ENCODE results near the gene TENT5C. TPM values are rescaled to one million over a fixed set of nuclear protein-coding genes. Genes with fewer than 3 reads are reported as not detected.
A peak's percentile ranks its signal among the peaks of the same experiment; 100 is the strongest.

TENT5C gene
- total and polyA plus RNA-seq, 9 of the 15 experiments (the other 6 are each of a cell fraction or from before 2014, with no cell fraction given), result 1.8 to 7.7 (median 4.0) TPM

GRCh38 chr1:117605774-117606648 lies at the start of gene TENT5C (continued):
- TF ChIP-seq E2F8 (IDR thresholded peaks at IDR 0.05; ENCODE audit: low read depth, partially characterized antibody), result no peak
- TF ChIP-seq ZNF212 (CRISPR knock-in tag; IDR thresholded peaks at IDR 0.05), result no peak
- TF ChIP-seq SUPT5H (IDR thresholded peaks at IDR 0.05), result peak; percentile 95
- no peak for TF ChIP-seq ZNF584 (CRISPR knock-in tag; IDR thresholded peaks at IDR 0.05; ENCODE audit: low read depth)
- TF ChIP-seq DNMT1 (IDR thresholded peaks at IDR 0.05), result no peak
- no peak for TF ChIP-seq FOXM1 (IDR thresholded peaks at IDR 0.05; ENCODE audit: low read depth)
- TF ChIP-seq FOXM1 (CRISPR knock-in tag; IDR thresholded peaks at IDR 0.05; ENCODE audit: low read depth), result peak; percentile 84; the same call in 1 of the 2 replicates
- TF ChIP-seq PYGO2 (tag; IDR thresholded peaks at IDR 0.05), result no peak
- TF ChIP-seq, protein P1, sequence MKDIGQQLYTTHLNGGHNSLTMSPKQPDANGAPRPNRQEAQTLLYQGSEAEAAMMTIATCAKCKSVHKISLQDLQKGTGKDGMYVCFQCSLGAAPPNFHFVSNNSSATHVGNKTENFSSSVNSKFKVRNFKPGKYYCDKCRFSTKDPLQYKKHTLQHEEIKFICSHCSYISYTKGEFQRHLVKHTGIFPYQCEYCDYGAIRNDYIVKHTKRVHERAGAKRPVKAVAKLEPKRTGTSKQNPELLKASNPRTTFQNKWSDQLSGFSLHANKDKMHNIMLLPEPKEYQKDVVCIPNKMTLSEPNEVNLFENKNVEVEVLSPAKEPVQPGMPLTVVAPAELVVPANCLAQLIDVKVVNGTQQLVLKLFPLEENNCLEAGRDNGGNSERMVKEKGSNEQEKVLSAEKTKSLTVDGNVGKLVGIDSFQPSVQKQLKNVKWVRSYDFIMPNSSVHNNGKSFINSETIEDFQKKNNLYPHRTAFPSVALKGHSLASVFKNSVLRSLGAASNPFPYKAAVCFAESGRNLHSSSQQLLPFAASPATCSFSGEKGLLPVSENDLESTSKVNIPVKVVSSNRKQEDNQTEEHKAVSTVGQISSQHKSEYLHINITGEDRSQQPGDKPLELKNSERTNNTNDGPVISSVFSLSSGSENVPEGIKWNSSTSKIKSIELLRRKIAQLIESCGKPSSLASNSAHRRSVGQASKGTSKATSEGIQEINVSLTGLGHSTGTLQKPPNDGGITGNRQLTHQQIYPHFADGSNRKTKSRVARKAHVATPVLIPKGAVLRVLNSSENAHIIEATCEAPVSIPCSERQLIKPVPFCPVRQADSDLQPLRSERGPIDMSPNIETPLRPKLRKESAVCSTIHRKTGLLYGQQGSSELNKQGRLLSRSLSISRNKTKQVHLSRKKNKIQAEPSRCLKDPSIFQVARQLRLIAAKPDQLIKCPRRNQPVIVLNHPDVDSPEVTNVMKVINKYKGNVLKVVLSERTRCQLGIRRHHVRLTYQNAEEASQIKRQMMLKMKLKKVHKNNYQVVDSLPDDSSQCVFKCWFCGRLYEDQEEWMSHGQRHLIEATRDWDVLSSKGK (CRISPR knock-in tag; IDR thresholded peaks at IDR 0.05), result no peak
- peak; percentile 95; the same call in 1 of the 2 replicates for TF ChIP-seq HDAC6 (IDR thresholded peaks at IDR 0.05; ENCODE audit: low read depth, low read length)
- no peak for TF ChIP-seq ZNF217 (CRISPR knock-in tag; IDR thresholded peaks at IDR 0.05)
- TF ChIP-seq ZNF324 (CRISPR knock-in tag; IDR thresholded peaks at IDR 0.05), result no peak
- TF ChIP-seq, protein P2, sequence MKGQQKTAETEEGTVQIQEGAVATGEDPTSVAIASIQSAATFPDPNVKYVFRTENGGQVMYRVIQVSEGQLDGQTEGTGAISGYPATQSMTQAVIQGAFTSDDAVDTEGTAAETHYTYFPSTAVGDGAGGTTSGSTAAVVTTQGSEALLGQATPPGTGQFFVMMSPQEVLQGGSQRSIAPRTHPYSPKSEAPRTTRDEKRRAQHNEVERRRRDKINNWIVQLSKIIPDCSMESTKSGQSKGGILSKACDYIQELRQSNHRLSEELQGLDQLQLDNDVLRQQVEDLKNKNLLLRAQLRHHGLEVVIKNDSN (CRISPR knock-in tag; IDR thresholded peaks at IDR 0.05), result peak; percentile 31; the same call in 1 of the 2 replicates
- peak; percentile 51 for TF ChIP-seq SMARCB1 (IDR thresholded peaks at IDR 0.05; ENCODE audit: insufficient read length, low read depth)
- TF ChIP-seq NFE2L1 (tag; IDR thresholded peaks at IDR 0.05; ENCODE audit: borderline replicate concordance, low read depth), result no peak
- TF ChIP-seq RNF2 (IDR thresholded peaks at IDR 0.05), result peak; percentile 14; the same call in 1 of the 2 replicates
- no peak for TF ChIP-seq CBX5 (IDR thresholded peaks at IDR 0.05; ENCODE audit: borderline replicate concordance, low read depth)
- 0 out of 2 replicates have a peak, but pooled peaks have one; percentile 42 for TF ChIP-seq ZBTB17 (CRISPR knock-in tag; IDR thresholded peaks at IDR 0.05)
- TF ChIP-seq ZNF551 (CRISPR knock-in tag; IDR thresholded peaks at IDR 0.05), result no peak
- TF ChIP-seq NEUROD1 (IDR thresholded peaks at IDR 0.05; ENCODE audit: borderline replicate concordance, low read depth, low read length, partially characterized antibody), result peak; percentile 4
- peak; percentile 90 for TF ChIP-seq TAF7 (tag; IDR thresholded peaks at IDR 0.05)
- peak; percentile 86 for TF ChIP-seq RBM22 (IDR thresholded peaks at IDR 0.05; ENCODE audit: low read depth, low read length, poor library complexity, severe bottlenecking)

All from K562 (cell line).